Measurements from ENCODE around the gene A3GALT2. TPM values are rescaled to one million over a fixed set of nuclear protein-coding genes. Genes with fewer than 3 reads are reported as not detected.

Gene A3GALT2
- total and polyA plus RNA-seq, 4 donors, result not detected

- TF ChIP-seq RXRA (IDR thresholded peaks at IDR 0.05) (no peak), JUND (IDR thresholded peaks at IDR 0.05) (no peak)
These were observed 36.8 kb downstream of the A3GALT2 start (continued) for GRCh38 chr1:33284049-33284448.

DNA sequence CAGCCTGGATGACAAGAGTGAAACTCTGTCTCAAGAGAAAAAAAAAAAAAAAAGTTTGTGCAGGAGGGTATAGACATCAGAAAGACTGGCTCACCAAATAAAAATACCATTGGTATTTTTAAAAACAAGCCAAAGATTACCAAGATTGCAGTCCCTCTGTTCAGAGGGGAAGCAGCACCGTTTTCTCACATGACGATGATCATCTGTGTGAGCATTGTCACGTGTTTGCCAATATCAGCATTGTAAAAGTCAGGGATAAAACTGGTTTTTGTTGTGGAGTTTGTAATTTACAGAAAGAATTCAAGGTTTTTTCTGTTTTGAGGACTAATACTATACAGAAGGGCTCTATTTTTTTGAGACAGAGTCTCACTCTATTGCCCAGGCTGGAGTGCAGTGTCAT is 38.1 kb downstream of the A3GALT2 start:
- Histone ChIP-seq H3K4me3 (ENCODE audit: low read depth in 1 of 3, low read length in 3 of 3) (no peak overlapping the region), H3K9ac (ENCODE audit: low read depth in 1 of 2, low read length in 2 of 2) (no peak overlapping the region), H3K27me3 (ENCODE audit: control insufficient read depth in 4 of 4, insufficient read depth in 4 of 4, low read length in 3 of 4) (no peaks in the 10 kb centered on the region), H3K27ac (ENCODE audit: low read depth in 1 of 2, low read length in 2 of 2) (no peak overlapping the region), H3K9me3 (ENCODE audit: control insufficient read depth in 4 of 4, low read length in 3 of 4) (no peaks in the 10 kb centered on the region), H3K36me3 (ENCODE audit: control insufficient read depth in 4 of 4, insufficient read depth in 3 of 4, low read depth in 1 of 4, low read length in 3 of 4) (peaks cover 4 to 26% (median 17%) of the 10 kb centered on the region in 4 donors), H3K4me1 (ENCODE audit: control insufficient read depth in 4 of 4, insufficient read depth in 4 of 4, low read length in 3 of 4) (no peaks in the 10 kb centered on the region)
- TF ChIP-seq TAF1 (conservative IDR thresholded peaks at IDR 0.05) (no peak), HNF4A (conservative IDR thresholded peaks at IDR 0.05) (no peak), FOXA1 (IDR thresholded peaks at IDR 0.05) (no peak), YY1 (IDR thresholded peaks at IDR 0.05) (no peak), RAD21 (IDR thresholded peaks at IDR 0.05) (no peak)
- TF ChIP-seq, protein P1, sequence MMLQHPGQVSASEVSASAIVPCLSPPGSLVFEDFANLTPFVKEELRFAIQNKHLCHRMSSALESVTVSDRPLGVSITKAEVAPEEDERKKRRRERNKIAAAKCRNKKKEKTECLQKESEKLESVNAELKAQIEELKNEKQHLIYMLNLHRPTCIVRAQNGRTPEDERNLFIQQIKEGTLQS (IDR thresholded peaks at IDR 0.05), result no peak
- TF ChIP-seq, protein P2, sequence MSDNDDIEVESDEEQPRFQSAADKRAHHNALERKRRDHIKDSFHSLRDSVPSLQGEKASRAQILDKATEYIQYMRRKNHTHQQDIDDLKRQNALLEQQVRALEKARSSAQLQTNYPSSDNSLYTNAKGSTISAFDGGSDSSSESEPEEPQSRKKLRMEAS (IDR thresholded peaks at IDR 0.05), result no peak
- DNase-seq (ENCODE audit: low spot score), result no peak
- 91% methylated on average over 3 of the region's 3 CpGs for WGBS

GRCh38 chr1:33281554-33282303 is 39.2 kb downstream of the A3GALT2 start:
- Histone ChIP-seq H3K36me3 (ENCODE audit: control insufficient read depth in 4 of 4, insufficient read depth in 3 of 4, low read depth in 1 of 4, low read length in 3 of 4) (peaks cover 4 to 35% (median 24%) of the 10 kb centered on the region in 4 donors), H3K4me3 (ENCODE audit: low read depth in 1 of 3, low read length in 3 of 3) (no peak overlapping the region), H3K4me1 (ENCODE audit: control insufficient read depth in 4 of 4, insufficient read depth in 4 of 4, low read length in 3 of 4) (no peaks in the 10 kb centered on the region), H3K27me3 (ENCODE audit: control insufficient read depth in 4 of 4, insufficient read depth in 4 of 4, low read length in 3 of 4) (no peaks in the 10 kb centered on the region), H3K9ac (ENCODE audit: low read depth in 1 of 2, low read length in 2 of 2) (no peak overlapping the region), H3K9me3 (ENCODE audit: control insufficient read depth in 4 of 4, low read length in 3 of 4) (no peaks in the 10 kb centered on the region), H3K27ac (ENCODE audit: low read depth in 1 of 2, low read length in 2 of 2) (no peak overlapping the region)
- DNase-seq (ENCODE audit: low spot score), result no peak
- TF ChIP-seq JUND (IDR thresholded peaks at IDR 0.05) (no peak), FOXA2 (IDR thresholded peaks at IDR 0.05) (no peak), CTCF (IDR thresholded peaks at IDR 0.05; ENCODE audit: low read depth, low read length, missing input control) (no peak), ZBTB33 (IDR thresholded peaks at IDR 0.05) (no peak)
- WGBS, result 96% methylated on average over 17 of the region's 17 CpGs
